Measurements from ENCODE around the gene KRT76. TPM values are rescaled to one million over a fixed set of nuclear protein-coding genes. Genes with fewer than 3 reads are reported as not detected.

KRT76 gene
- total RNA-seq, 4 donors from 2014 or later: not detected

DNA sequence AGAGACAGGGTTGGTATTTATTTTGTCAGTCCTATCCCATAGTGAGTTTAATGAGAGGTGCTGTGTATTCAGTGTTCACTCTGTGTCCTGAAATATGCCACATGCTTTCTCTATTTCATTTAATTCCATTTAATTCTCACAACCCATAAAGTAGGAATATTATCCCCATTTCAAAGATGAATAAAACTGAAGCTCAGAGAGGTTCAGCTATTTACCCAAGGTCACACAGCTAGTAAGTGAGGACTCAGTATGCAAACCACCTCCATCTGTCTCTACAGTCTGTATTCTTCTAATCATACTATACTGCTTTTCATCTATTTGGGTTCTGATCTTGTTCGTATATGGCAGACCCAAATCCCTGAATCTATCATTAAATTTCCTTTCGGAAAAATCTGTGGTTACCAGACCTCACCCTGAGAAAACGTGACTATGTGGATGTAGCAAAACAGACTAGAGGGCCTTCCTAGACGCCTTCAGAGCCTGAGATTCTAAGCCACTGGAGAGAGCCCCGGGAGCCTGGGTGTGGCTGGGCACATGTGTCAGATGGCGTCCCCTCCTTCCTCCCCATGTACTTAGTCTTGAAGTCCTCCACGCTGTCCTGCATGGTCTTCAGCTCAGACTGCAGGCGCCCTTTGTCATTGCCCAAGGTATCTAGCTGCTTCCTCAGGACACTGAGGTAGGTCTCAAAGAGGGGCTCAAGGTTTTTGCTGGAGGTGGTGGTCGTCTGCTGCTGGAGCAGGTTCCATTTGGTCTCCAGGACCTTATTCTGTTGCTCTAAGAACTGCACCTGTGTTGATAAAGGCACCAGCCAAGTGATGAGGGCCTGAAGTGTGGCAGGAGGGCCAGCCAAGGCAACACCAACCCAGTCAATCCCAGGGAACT lies 34.3 kb upstream of the KRT76 start:
- Histone ChIP-seq H3K27me3 (no peaks in the 10 kb centered on the region), H3K9me3 (no peaks in the 10 kb centered on the region), H3K27ac (no peak overlapping the region), H3K36me3 (no peaks in the 10 kb centered on the region), H3K4me1 (no peaks in the 10 kb centered on the region), H3K4me3 (no peak overlapping the region)
- TF ChIP-seq POLR2A (IDR thresholded peaks at IDR 0.05): no peak
- TF ChIP-seq POLR2AphosphoS5 (IDR thresholded peaks at IDR 0.05): no peak
- TF ChIP-seq, protein P1, sequence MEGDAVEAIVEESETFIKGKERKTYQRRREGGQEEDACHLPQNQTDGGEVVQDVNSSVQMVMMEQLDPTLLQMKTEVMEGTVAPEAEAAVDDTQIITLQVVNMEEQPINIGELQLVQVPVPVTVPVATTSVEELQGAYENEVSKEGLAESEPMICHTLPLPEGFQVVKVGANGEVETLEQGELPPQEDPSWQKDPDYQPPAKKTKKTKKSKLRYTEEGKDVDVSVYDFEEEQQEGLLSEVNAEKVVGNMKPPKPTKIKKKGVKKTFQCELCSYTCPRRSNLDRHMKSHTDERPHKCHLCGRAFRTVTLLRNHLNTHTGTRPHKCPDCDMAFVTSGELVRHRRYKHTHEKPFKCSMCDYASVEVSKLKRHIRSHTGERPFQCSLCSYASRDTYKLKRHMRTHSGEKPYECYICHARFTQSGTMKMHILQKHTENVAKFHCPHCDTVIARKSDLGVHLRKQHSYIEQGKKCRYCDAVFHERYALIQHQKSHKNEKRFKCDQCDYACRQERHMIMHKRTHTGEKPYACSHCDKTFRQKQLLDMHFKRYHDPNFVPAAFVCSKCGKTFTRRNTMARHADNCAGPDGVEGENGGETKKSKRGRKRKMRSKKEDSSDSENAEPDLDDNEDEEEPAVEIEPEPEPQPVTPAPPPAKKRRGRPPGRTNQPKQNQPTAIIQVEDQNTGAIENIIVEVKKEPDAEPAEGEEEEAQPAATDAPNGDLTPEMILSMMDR (IDR thresholded peaks at IDR 0.05): no peak
- TF ChIP-seq EP300 (IDR thresholded peaks at IDR 0.05; ENCODE audit: low read depth): no peak
- DNase-seq: no peak
- WGBS, 2 donors (ENCODE audit: low coverage in 1 of 2): 79 to 100% methylated on average over 4 to 9 of the region's 9 CpGs
- in situ Hi-C loops (cut with MboI; ENCODE audit: low pct_ligation_motif_present in 1 of 4, low pct_unique_long_range_greater_than_20kb in 1 of 4, low sequenced_read_pairs in 3 of 4) (no loop called here), intact Hi-C loops (cut with DNase I; ENCODE audit: low total_unique reads) (no loop called here)

DNA sequence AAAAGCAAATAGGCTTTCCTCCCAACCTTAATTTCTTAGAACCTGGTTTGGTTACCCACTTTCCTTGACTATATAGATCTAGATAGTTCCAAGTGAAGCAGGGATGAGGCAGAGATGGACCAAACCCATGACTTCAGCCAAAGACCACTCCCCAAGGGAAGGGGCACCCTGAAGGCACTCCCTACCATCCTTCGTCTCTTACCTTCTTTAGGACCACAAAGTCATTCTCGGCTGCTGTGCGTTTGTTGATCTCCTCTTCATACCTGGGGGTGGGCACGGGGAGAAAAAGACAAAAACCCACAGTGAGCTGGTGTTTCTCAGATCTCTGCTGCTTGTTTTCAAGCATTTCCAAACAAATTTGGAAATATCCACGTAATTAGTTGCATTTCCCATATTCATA lies 33.4 kb upstream of the KRT76 start:
- Histone ChIP-seq H3K27me3 (no peaks in the 10 kb centered on the region), H3K9me3 (no peaks in the 10 kb centered on the region), H3K27ac (no peak overlapping the region), H3K4me3 (no peak overlapping the region), H3K4me1 (no peaks in the 10 kb centered on the region), H3K36me3 (no peaks in the 10 kb centered on the region)
- 70% methylated on average over 5 of the region's 5 CpGs for WGBS, 2 donors (ENCODE audit: low coverage in 1 of 2)
- intact Hi-C loops (cut with DNase I; ENCODE audit: low total_unique reads) (no loop called here), in situ Hi-C loops (cut with MboI; ENCODE audit: low pct_ligation_motif_present in 1 of 4, low pct_unique_long_range_greater_than_20kb in 1 of 4, low sequenced_read_pairs in 3 of 4) (no loop called here)
- no peak for DNase-seq
- no peak for TF ChIP-seq POLR2AphosphoS5 (IDR thresholded peaks at IDR 0.05)
- TF ChIP-seq, protein P1 (IDR thresholded peaks at IDR 0.05): no peak
- TF ChIP-seq EP300 (IDR thresholded peaks at IDR 0.05; ENCODE audit: low read depth): no peak
- no peak for TF ChIP-seq POLR2A (IDR thresholded peaks at IDR 0.05)

DNA sequence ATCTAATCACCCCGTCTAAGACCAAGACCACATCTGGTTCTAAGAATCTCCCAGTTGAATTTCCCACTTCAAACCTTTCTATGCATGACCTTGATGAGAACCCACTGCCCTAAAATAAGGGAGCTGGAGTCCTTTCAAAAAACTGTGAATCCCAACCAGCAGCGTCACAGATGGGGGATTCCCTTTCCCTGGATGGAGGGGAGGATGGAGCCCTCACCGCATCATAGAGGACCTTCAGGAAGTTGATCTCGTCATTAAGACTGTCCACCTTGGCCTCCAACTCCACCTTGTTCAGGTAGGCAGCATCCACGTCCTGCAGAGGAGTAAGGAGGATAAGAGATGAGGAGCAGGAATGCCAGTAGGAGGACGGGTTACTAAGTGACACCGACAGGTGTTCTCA lies 32.0 kb upstream of the KRT76 start:
- H3K9me3 ChIP-seq: no peaks in the 10 kb centered on the region
- in situ Hi-C loops (cut with MboI; ENCODE audit: low pct_ligation_motif_present in 1 of 4, low pct_unique_long_range_greater_than_20kb in 1 of 4, low sequenced_read_pairs in 3 of 4) (no loop called here), intact Hi-C loops (cut with DNase I; ENCODE audit: low total_unique reads) (no loop called here)
- no peaks in the 10 kb centered on the region for H3K27me3 ChIP-seq
- H3K4me3 ChIP-seq: no peak overlapping the region
- no peak overlapping the region for H3K27ac ChIP-seq
- H3K36me3 ChIP-seq: no peaks in the 10 kb centered on the region
- no peak for DNase-seq
- H3K4me1 ChIP-seq: no peaks in the 10 kb centered on the region
- TF ChIP-seq POLR2A (IDR thresholded peaks at IDR 0.05) (no peak), EP300 (IDR thresholded peaks at IDR 0.05; ENCODE audit: low read depth) (no peak), POLR2AphosphoS5 (IDR thresholded peaks at IDR 0.05) (no peak)
- TF ChIP-seq, protein P1 (IDR thresholded peaks at IDR 0.05): no peak
- 72 to 83% methylated on average over 3 to 7 of the region's 7 CpGs for WGBS, 2 donors (ENCODE audit: low coverage in 1 of 2)

DNA sequence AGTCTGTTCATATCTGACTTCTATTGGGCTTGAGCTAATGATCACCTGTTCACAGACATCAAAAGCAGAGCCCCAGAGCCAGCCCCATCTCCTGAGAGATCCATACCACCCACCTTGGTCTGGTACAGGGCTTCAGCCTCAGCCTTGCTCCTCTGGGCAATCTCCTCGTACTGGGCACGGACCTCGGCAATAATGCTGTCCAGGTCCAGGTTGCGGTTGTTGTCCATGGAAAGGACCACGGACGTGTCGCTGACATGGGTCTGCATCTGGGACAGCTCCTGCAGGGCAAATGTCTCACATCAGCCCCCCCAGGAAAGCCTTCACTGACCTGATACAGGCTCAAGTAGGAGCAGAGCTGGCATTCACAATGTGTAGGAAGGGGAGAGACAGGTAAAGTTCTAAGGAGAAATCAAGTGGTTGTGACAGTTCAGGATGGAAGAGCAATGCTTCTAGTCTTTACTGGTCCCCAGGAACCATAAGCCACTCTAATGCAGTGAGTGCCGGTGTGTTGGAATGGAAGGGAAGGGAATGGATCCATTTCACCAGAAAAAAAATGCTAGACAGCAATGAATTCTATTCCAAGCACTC lies 31.5 kb upstream of the KRT76 start:
- intact Hi-C loops (cut with DNase I; ENCODE audit: low total_unique reads): no loop called here
- Histone ChIP-seq H3K4me3 (no peak overlapping the region), H3K27me3 (no peaks in the 10 kb centered on the region), H3K4me1 (no peaks in the 10 kb centered on the region), H3K36me3 (no peaks in the 10 kb centered on the region), H3K9me3 (no peaks in the 10 kb centered on the region), H3K27ac (no peak overlapping the region)
- in situ Hi-C loops (cut with MboI; ENCODE audit: low pct_ligation_motif_present in 1 of 4, low pct_unique_long_range_greater_than_20kb in 1 of 4, low sequenced_read_pairs in 3 of 4): no loop called here
- TF ChIP-seq POLR2A (IDR thresholded peaks at IDR 0.05): no peak
- WGBS, 2 donors (ENCODE audit: low coverage in 1 of 2): 90 to 94% methylated on average over 1 to 8 of the region's 8 CpGs
- DNase-seq: no peak
